SK-N-SH (cell line): ENCODE data around the gene SMARCA4. TPM values are rescaled to one million over a fixed set of nuclear protein-coding genes. Genes with fewer than 3 reads are reported as not detected.
"Not testable (repeated sequence)": the region's sequence is repeated elsewhere in the genome, so short reads cannot be mapped to it uniquely, and the experiment has no call there.

ENCODE experiments used
- CTCF ChIA-PET: fragments of 300-600, 350-600 bp; formaldehyde crosslinking; extraction: SDS; loops from one replicate; lab custom pipeline; 2021; lab: Yijun Ruan, JAX
- POLR2A ChIA-PET: fragments of 350-600 bp; sonication (Branson Sonifier 250); formaldehyde crosslinking; extraction: SDS; loops from one replicate; lab custom pipeline; 2020; ENCODE audit warnings: antibody characterized with exemption, inconsistent platforms; lab: Yijun Ruan, JAX
- DNase-seq: peaks from one replicate; pipeline ENCODE4 v3.0.0; 2012
- H2AFZ ChIP-seq: fragments of 200-600 bp; sonication (generic); 2 replicates; pipeline ENCODE4 v1.8.1; 2016; ENCODE audit warnings: antibody characterized with exemption, mild to moderate bottlenecking, low read depth
- H3F3A ChIP-seq: fragments of 200-600 bp; sonication (generic); replicated peaks from 2 replicates; pipeline ENCODE3; 2016; ENCODE audit warnings: antibody characterized with exemption, mild to moderate bottlenecking; ENCODE audit not compliant: insufficient read depth
- H3K27ac ChIP-seq, 2 experiments: fragments of 200-500 bp in 1 of 2; fragments of 200-600 bp in 1 of 2; sonication (Bioruptor generic) in 1 of 2; sonication (generic), shearing (Covaris generic) in 1 of 2; 2 replicates each; pipeline versions ENCODE4 v1.5.1 to v1.6.1; 2014 to 2016; ENCODE audit warnings: low read depth in 2 of 2, inconsistent platforms in 1 of 2, low read length in 1 of 2, mild to moderate bottlenecking in 1 of 2, mixed read lengths in 1 of 2
- H3K27me3 ChIP-seq: fragments of 200-600 bp; sonication (generic), shearing (Covaris generic); 2 replicates; pipeline ENCODE4 v1.6.1; 2016; ENCODE audit warnings: mixed run types; ENCODE audit not compliant: insufficient read depth
- H3K36me3 ChIP-seq, 2 experiments: fragments of 200-500 bp in 1 of 2; fragments of 200-600 bp in 1 of 2; sonication (Bioruptor generic) in 1 of 2; sonication (generic) in 1 of 2; replicated peaks in 1 of 2; 2 replicates each; pipeline versions ENCODE3 to v1.5.1; 2014 to 2016; ENCODE audit warnings: low read length in 1 of 2, mild to moderate bottlenecking in 1 of 2; ENCODE audit not compliant: insufficient read depth in 2 of 2, control insufficient read depth in 1 of 2
- H3K4me1 ChIP-seq, 2 experiments: fragments of 200-500 bp in 1 of 2; fragments of 200-600 bp in 1 of 2; sonication (Bioruptor generic) in 1 of 2; sonication (generic), shearing (Covaris generic) in 1 of 2; 2 replicates each; pipeline versions ENCODE4 v1.5.1 to v1.6.1; 2014 to 2016; ENCODE audit warnings: low read depth in 1 of 2, low read length in 1 of 2, mixed run types in 1 of 2; ENCODE audit not compliant: insufficient read depth in 2 of 2, control insufficient read depth in 1 of 2
- H3K4me2 ChIP-seq: fragments of 200-600 bp; sonication (generic), shearing (Covaris generic); 2 replicates; pipeline ENCODE4 v1.6.1; 2017; ENCODE audit warnings: mixed run types
- H3K4me3 ChIP-seq, 2 experiments: fragments of 200-500 bp in 1 of 2; fragments of 200-600 bp in 1 of 2; sonication (Bioruptor generic) in 1 of 2; sonication (generic), shearing (Covaris generic) in 1 of 2; 2 replicates each; pipeline versions ENCODE4 v1.5.1 to v1.8.1; 2014 to 2016; ENCODE audit warnings: low read depth in 2 of 2, inconsistent platforms in 1 of 2, low read length in 1 of 2, mild to moderate bottlenecking in 1 of 2, mixed read lengths in 1 of 2, moderate library complexity in 1 of 2
- H3K79me2 ChIP-seq: fragments of 200-600 bp; sonication (generic); 2 replicates; pipeline ENCODE4 v1.8.1; 2017; ENCODE audit warnings: mild to moderate bottlenecking; ENCODE audit not compliant: insufficient read depth
- H3K9ac ChIP-seq: fragments of 200-600 bp; sonication (generic); 2 replicates; pipeline ENCODE4 v1.6.1; 2017; ENCODE audit warnings: mixed run types
- H3K9me2 ChIP-seq: fragments of 200-600 bp; sonication (generic); 2 replicates; pipeline ENCODE4 v1.6.1; 2017; ENCODE audit warnings: mixed run types
- H3K9me3 ChIP-seq: fragments of 200-600 bp; sonication (generic); 2 replicates; pipeline ENCODE4 v1.6.1; 2017; ENCODE audit warnings: mixed run types, mild to moderate bottlenecking, moderate library complexity
- H4K20me1 ChIP-seq: fragments of 200-600 bp; sonication (generic); 2 replicates; pipeline ENCODE4 v1.6.1; 2017; ENCODE audit warnings: mild to moderate bottlenecking, mixed run types; ENCODE audit not compliant: insufficient read depth
- FOSL2 ChIP-seq: IDR thresholded peaks from 2 replicates; pipeline ENCODE4 v1.4.0; 2012; ENCODE audit warnings: low read depth, mild to moderate bottlenecking, moderate library complexity, borderline replicate concordance
- FOXM1 ChIP-seq: IDR thresholded peaks from 2 replicates; pipeline ENCODE4 v1.4.0; 2012; ENCODE audit warnings: low read depth, mild to moderate bottlenecking
- GABPA ChIP-seq: IDR thresholded peaks from 2 replicates; pipeline ENCODE4 v1.4.0; 2012; ENCODE audit warnings: low read depth, mild to moderate bottlenecking
- JUND ChIP-seq: IDR thresholded peaks from 2 replicates; pipeline ENCODE4 v1.4.0; 2012
- MXI1 ChIP-seq: IDR thresholded peaks from 2 replicates; pipeline ENCODE4 v1.6.1; 2012; ENCODE audit warnings: mild to moderate bottlenecking, low read depth, low read length, improper control_type of control experiment
- POLR2AphosphoS5 ChIP-seq: IDR thresholded peaks from 2 replicates; pipeline ENCODE4 v1.6.1; 2012; ENCODE audit warnings: low read depth, low read length
- WGBS: methylation state at CpG from one replicate; pipeline ENCODE4 v1.1.6; 2017; ENCODE audit warnings: low lambda C conversion rate; 5-methylcytosine and 5-hydroxymethylcytosine counted together
- polyA plus RNA-seq, 3 experiments: library from polyadenylated mRNA; depleted of rRNA; stranded (reverse); fragments of >200 nt; gene quantifications; 2 replicates each; pipeline ENCODE4 v1.2.3, GENCODE V29; 2012
- TF ChIP-seq, protein P1 (sequence below): fragments of 150-350 bp; IDR thresholded peaks from 2 replicates; pipeline ENCODE4 v1.6.1; 2017; ENCODE audit warnings: antibody characterized with exemption, low read length, low read depth, borderline replicate concordance
- TF ChIP-seq, protein P2 (sequence below): IDR thresholded peaks from 2 replicates; pipeline ENCODE4 v1.4.0; 2012; ENCODE audit warnings: low read depth

Gene SMARCA4
- polyA plus RNA-seq, 1 of the 3 experiments (the other 2 are of a cell fraction) = 90.7 TPM

DNA sequence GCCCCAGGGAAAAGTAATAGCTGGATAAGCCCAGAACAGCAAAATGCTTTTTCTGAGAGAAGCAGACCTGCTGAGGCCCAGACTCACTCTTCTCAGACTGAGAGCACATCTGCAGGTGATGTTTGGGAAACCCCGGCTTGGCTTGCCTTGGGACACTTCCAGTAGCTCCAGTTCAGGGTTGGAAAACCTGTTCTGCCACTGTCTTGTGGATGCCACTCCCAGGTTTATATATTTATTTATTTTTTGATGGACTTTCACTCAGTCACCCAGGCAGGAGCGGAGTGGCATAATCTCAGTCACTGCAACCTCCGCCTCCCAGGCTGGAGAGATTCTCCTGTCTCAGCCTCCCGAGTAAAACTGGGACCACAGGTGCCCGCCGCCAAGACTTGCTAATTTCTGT is 8.0 kb upstream of the SMARCA4 start:
- Histone ChIP-seq H3K4me1 (no peaks in the 10 kb centered on the region; a peak in 1 of 4 replicates), H3K9me3 (no peaks in the 10 kb centered on the region), H4K20me1 (no peaks in the 10 kb centered on the region), H3K36me3 (no peaks in the 10 kb centered on the region), H3K4me3 (no peak overlapping the region), H3K4me2 (no peak overlapping the region), H3K79me2 (no peaks in the 10 kb centered on the region), H2AFZ (no peak overlapping the region), H3F3A (no peaks in the 10 kb centered on the region), H3K9me2 (no peaks in the 10 kb centered on the region), H3K27me3 (no peaks in the 10 kb centered on the region), H3K27ac (no peak overlapping the region), H3K9ac (no peak overlapping the region)
- TF ChIP-seq, protein P1, sequence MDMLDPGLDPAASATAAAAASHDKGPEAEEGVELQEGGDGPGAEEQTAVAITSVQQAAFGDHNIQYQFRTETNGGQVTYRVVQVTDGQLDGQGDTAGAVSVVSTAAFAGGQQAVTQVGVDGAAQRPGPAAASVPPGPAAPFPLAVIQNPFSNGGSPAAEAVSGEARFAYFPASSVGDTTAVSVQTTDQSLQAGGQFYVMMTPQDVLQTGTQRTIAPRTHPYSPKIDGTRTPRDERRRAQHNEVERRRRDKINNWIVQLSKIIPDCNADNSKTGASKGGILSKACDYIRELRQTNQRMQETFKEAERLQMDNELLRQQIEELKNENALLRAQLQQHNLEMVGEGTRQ = no peak
- no peak for TF ChIP-seq FOXM1
- 97% methylated on average over 6 of the region's 6 CpGs for WGBS
- POLR2A ChIA-PET = no interaction called here
- DNase-seq = no peak
- CTCF ChIA-PET = interaction anchor here (2.4 kb wide), 1 partner anchor 11 kb away, joined by 12 read pairs; no protein-coding TSS in a partner anchor

DNA sequence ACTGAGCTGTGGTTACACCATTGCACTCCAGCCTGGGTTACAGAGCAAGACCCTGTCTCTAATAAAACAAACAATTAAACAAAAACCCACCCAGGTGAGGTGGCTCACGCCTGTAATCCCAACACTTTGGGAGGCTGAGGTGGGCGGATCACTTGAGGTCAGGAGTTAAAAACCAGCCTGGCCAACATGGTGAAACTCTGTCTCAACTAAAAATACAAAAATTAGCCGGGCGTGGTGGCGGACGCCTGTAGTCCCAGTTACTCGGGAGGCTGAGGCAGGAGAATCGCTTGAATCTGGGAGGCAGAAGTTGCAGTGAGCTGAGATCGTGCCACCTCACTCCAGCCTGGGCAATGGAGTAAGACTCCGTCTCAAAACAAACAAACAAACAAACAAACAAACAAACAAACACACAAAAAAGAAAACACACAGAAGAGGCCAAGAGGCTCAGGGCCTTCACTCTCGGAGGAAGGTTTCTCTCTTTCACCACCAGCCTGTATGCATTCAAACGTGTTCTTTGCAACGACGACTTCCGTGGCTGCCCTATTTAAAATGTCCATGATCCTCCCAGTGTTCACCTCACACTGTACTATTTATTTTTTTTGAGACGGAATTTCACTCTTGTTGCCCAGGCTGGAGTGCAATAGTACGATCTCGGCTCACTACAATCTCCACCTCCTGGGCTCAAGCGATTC is 1.4 kb upstream of the SMARCA4 start:
- H3K9me2 ChIP-seq, H3K36me3 ChIP-seq, H3F3A ChIP-seq, POLR2A ChIA-PET, H3K4me1 ChIP-seq, H3K27me3 ChIP-seq, H3K9me3 ChIP-seq, DNase-seq: not testable (repeated sequence)
- peak overlapping the region in 1 of 2 experiments; percentile 67; a peak in 1 of 4 replicates for H3K4me3 ChIP-seq
- 97% methylated on average over 19 of the region's 19 CpGs for WGBS
- H3K4me2 ChIP-seq = peak overlapping the region; percentile 98
- H4K20me1 ChIP-seq = peaks cover 22% of the 10 kb centered on the region
- H3K27ac ChIP-seq = peak overlapping the region in 1 of 2 experiments; percentile 35; a peak in 1 of 4 replicates
- CTCF ChIA-PET = interaction anchor here (2.8 to 5.2 kb wide), 2 partner anchors 18 to 23 kb away, joined by 15 to 27 read pairs; no protein-coding TSS in a partner anchor
- H3K79me2 ChIP-seq = peaks cover 43% of the 10 kb centered on the region
- peak overlapping the region; percentile 71; the same call in 1 of the 2 replicates for H3K9ac ChIP-seq
- H2AFZ ChIP-seq = peak overlapping the region; percentile 90

DNA sequence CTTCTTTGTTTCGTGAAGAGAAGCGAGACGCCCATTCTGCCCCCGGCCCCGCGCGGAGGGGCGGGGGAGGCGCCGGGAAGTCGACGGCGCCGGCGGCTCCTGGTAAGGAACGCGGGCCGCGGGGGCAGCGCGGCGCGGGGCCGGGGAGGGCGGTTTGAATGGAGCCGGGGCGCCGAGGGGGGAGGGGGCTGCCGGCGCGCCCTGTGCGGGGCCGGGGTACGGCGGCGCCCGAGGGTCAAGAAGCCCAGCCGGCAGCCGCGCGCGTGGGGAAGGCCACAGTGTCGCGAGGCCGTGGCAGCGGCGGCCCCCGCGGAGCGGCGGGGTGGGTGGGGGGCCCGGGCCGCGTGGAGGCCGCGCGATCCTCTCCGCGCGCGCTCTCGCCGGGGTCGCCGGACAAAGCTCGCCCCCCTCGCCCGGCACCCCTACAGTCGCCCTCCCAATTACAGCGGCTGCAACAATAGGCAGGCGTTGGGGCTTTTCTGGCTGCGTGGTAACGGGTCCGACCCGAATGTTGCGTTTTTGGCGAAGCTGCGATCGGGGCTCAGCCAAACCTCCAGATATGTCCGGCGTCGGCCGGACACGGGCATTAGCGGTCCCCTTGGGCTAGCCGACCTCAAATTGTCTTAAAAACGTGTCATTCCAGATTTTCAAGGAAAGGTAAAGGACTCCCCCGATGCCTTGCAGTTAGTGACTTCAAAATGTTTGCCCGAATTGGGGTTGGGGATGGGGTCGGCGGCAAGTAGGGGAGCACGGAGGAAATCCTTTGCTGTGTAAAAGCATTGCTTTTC is 437 bp downstream of the SMARCA4 start:
- H4K20me1 ChIP-seq = peaks cover 41% of the 10 kb centered on the region
- ChIA-PET CTCF (interaction anchor here (0.8 to 5.2 kb wide), 3 partner anchors 19 to 165 kb away, joined by 4 to 27 read pairs (median 15); no protein-coding TSS in a partner anchor), POLR2A (interaction anchor here (0.6 to 1.2 kb wide), 3 partner anchors 9 to 1033 kb away, joined by 3 to 4 read pairs (median 3); partner anchors contain the start of gene TMED1)
- peak overlapping the region; percentile 88 for H3K9ac ChIP-seq
- H3K36me3 ChIP-seq = no peaks in the 10 kb centered on the region
- 1% methylated on average over 27 of the region's 92 CpGs for WGBS
- no peaks in the 10 kb centered on the region for H3K9me2 ChIP-seq
- H3K4me2 ChIP-seq = peak overlapping the region; percentile 80
- peaks cover 62% of the 10 kb centered on the region for H3K79me2 ChIP-seq
- peak overlapping the region; percentile 66 to 76 for H3K4me3 ChIP-seq
- peak overlapping the region; percentile 58 to 79 for H3K27ac ChIP-seq
- TF ChIP-seq FOXM1 (no peak), POLR2AphosphoS5 (no peak; the same call in 1 of the 2 replicates), GABPA (no peak), JUND (no peak), MXI1 (0 out of 2 replicates have a peak, but pooled peaks have one; percentile 43), FOSL2 (no peak)
- TF ChIP-seq, protein P2, sequence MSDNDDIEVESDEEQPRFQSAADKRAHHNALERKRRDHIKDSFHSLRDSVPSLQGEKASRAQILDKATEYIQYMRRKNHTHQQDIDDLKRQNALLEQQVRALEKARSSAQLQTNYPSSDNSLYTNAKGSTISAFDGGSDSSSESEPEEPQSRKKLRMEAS = 0 out of 2 replicates have a peak, but pooled peaks have one; percentile 16
- DNase-seq = peak; percentile 90
- peaks cover 4% of the 10 kb centered on the region for H3F3A ChIP-seq
- no peak overlapping the region; the same call in 1 of the 2 replicates for H2AFZ ChIP-seq
- no peaks in the 10 kb centered on the region for H3K27me3 ChIP-seq
- no peaks in the 10 kb centered on the region for H3K9me3 ChIP-seq
- peaks cover 0 to 9% of the 10 kb centered on the region in 2 experiments; a peak in 2 of 4 replicates for H3K4me1 ChIP-seq
